Progenitor cell of endocrine pancreas (in vitro differentiated cells): ENCODE results near the gene VPS52. TPM values are rescaled to one million over a fixed set of nuclear protein-coding genes. Genes with fewer than 3 reads are reported as not detected.
A peak's percentile ranks its signal among the peaks of the same experiment; 100 is the strongest.

Source experiments
- DNase-seq: peaks from one replicate; pipeline ENCODE4 v3.0.0; 2021; ENCODE audit warnings: low spot score; ENCODE audit not compliant: unreplicated experiment
- H3K27ac Mint-ChIP-seq: 2 replicates; pipeline ENCODE4 v1.8.0; 2021; ENCODE audit warnings: mild to moderate bottlenecking, moderate library complexity, mixed read lengths
- H3K27me3 Mint-ChIP-seq: 2 replicates; pipeline ENCODE4 v1.8.0; 2021; ENCODE audit warnings: mixed read lengths
- H3K36me3 Mint-ChIP-seq: 2 replicates; pipeline ENCODE4 v1.8.0; 2022; ENCODE audit warnings: mixed read lengths; ENCODE audit not compliant: insufficient read depth
- H3K4me1 Mint-ChIP-seq: 2 replicates; pipeline ENCODE4 v1.8.0; 2021; ENCODE audit warnings: low read depth, mixed read lengths
- H3K4me3 Mint-ChIP-seq: 2 replicates; pipeline ENCODE4 v1.8.0; 2021; ENCODE audit warnings: low read depth, mild to moderate bottlenecking, moderate library complexity, mixed read lengths
- H3K9me3 Mint-ChIP-seq: 2 replicates; pipeline ENCODE4 v1.8.0; 2021; ENCODE audit warnings: low read depth, mixed read lengths
- CTCF ChIP-seq: fragments of 200-600 bp; sonication (generic); IDR thresholded peaks from one replicate; pipeline ENCODE4 v1.5.0; 2021; ENCODE audit warnings: antibody characterized with exemption, mild to moderate bottlenecking; ENCODE audit not compliant: unreplicated experiment
- total RNA-seq: library from RNA; stranded (reverse); gene quantifications from 2 replicates; pipeline ENCODE4 v1.2.1, GENCODE V29; 2021

Gene VPS52
- total RNA-seq, 1 donor from 2014 or later: 77.2 TPM

GRCh38 chr6:33301877-33302276, 30.2 kb upstream of the VPS52 start:
- Mint-ChIP-seq H3K27me3 (no peaks in the 10 kb centered on the region), H3K4me1 (peaks cover 16% of the 10 kb centered on the region), H3K9me3 (no peaks in the 10 kb centered on the region), H3K4me3 (no peak overlapping the region), H3K27ac (no peak overlapping the region), H3K36me3 (peaks cover 1% of the 10 kb centered on the region)
- DNase-seq: no peak
- TF ChIP-seq CTCF: no peak

GRCh38 chr6:33299237-33299944, 27.7 kb upstream of the VPS52 start:
- Mint-ChIP-seq H3K9me3 (no peaks in the 10 kb centered on the region), H3K4me3 (peak overlapping the region; percentile 100), H3K27me3 (no peaks in the 10 kb centered on the region), H3K36me3 (peaks cover 4% of the 10 kb centered on the region), H3K27ac (peak overlapping the region; percentile 97), H3K4me1 (peaks cover 16% of the 10 kb centered on the region)
- DNase-seq: peak; percentile 76
- peak; percentile 81 for TF ChIP-seq CTCF

- Mint-ChIP-seq H3K9me3 (no peaks in the 10 kb centered on the region), H3K27me3 (no peaks in the 10 kb centered on the region), H3K4me3 (peak within 1 kb of the TSS; percentile 100), H3K36me3 (peaks cover 7% of the 10 kb centered on the region), H3K27ac (peak within 1 kb of the TSS; percentile 98), H3K4me1 (peaks cover 16% of the 10 kb centered on the region)
- TF ChIP-seq CTCF: no peak
- no peak for DNase-seq
Measured at GRCh38 chr6:33298773-33299236, 27.1 kb upstream of the VPS52 start, which contains the start of gene RGL2. TSS of gene RGL2 (minus strand) at chr6:33298942. CDS start at chr6:33298610, 332 bp downstream.

- Mint-ChIP-seq H3K27me3 (no peaks in the 10 kb centered on the region), H3K4me1 (peaks cover 16% of the 10 kb centered on the region), H3K4me3 (peak overlapping the region; percentile 100), H3K27ac (peak overlapping the region; percentile 98), H3K36me3 (peaks cover 6% of the 10 kb centered on the region), H3K9me3 (no peaks in the 10 kb centered on the region)
- no peak for DNase-seq
- peak; percentile 26 for TF ChIP-seq CTCF
Measured at GRCh38 chr6:33297956-33298772, 26.5 kb upstream of the VPS52 start.

- Mint-ChIP-seq H3K4me1 (peaks cover 16% of the 10 kb centered on the region), H3K27ac (peak overlapping the region; percentile 91), H3K36me3 (peaks cover 6% of the 10 kb centered on the region), H3K4me3 (peak overlapping the region; percentile 100), H3K9me3 (no peaks in the 10 kb centered on the region), H3K27me3 (no peaks in the 10 kb centered on the region)
- no peak for TF ChIP-seq CTCF
- no peak for DNase-seq
Measured at GRCh38 chr6:33297406-33297955, 25.8 kb upstream of the VPS52 start.
